Neural cell (in vitro differentiated cells): ENCODE data around the gene AKT3. TPM values are rescaled to one million over a fixed set of nuclear protein-coding genes. Genes with fewer than 3 reads are reported as not detected.

Source experiments
- H2AFZ ChIP-seq: fragments of 200-600, 300-800 bp; sonication (generic), shearing (Covaris generic); 2 replicates; pipeline ENCODE4 v1.6.0; 2014; ENCODE audit warnings: low read depth, mild to moderate bottlenecking, antibody characterized with exemption, low read length, moderate library complexity
- H3F3A ChIP-seq: fragments of 200-600 bp; shearing (Covaris generic); 2 replicates; pipeline ENCODE4 v1.6.1; 2016; ENCODE audit warnings: mild to moderate bottlenecking, moderate library complexity, mixed read lengths, antibody characterized with exemption, low read length; ENCODE audit not compliant: insufficient read depth, poor library complexity, severe bottlenecking
- H3K27ac ChIP-seq: fragments of 200-600, 300-800 bp; sonication (generic), shearing (Covaris generic); 2 replicates; pipeline ENCODE4 v1.5.1; 2014; ENCODE audit warnings: mild to moderate bottlenecking, low read length, moderate library complexity
- H3K27me3 ChIP-seq: fragments of 300-800, 200-600 bp; sonication (generic), shearing (Covaris generic); 2 replicates; pipeline ENCODE4 v1.6.0; 2014; ENCODE audit warnings: mild to moderate bottlenecking, low read depth, low read length, moderate library complexity; ENCODE audit not compliant: insufficient read depth
- H3K36me3 ChIP-seq: fragments of 300-800, 200-600 bp; sonication (generic), shearing (Covaris generic); 2 replicates; pipeline ENCODE4 v1.5.1; 2014; ENCODE audit warnings: mild to moderate bottlenecking, antibody characterized with exemption, low read length, moderate library complexity; ENCODE audit not compliant: insufficient read depth
- H3K4me2 ChIP-seq: fragments of 300-800, 200-600 bp; sonication (generic), shearing (Covaris generic); 2 replicates; pipeline ENCODE4 v1.6.0; 2014; ENCODE audit warnings: mild to moderate bottlenecking, low read length
- H3K4me3 ChIP-seq: fragments of 300-800, 200-600 bp; sonication (generic), shearing (Covaris generic); 2 replicates; pipeline ENCODE4 v1.5.1; 2014; ENCODE audit warnings: mild to moderate bottlenecking, low read length, moderate library complexity
- H3K79me2 ChIP-seq: fragments of 200-600 bp; shearing (Covaris generic); replicated peaks from 2 replicates; pipeline ENCODE4 v1.6.0; 2014; ENCODE audit warnings: mild to moderate bottlenecking, low read length, moderate library complexity; ENCODE audit not compliant: insufficient read depth
- H3K9ac ChIP-seq: fragments of 300-800, 200-600 bp; sonication (generic), shearing (Covaris generic); 2 replicates; pipeline ENCODE4 v1.6.1; 2016; ENCODE audit warnings: mild to moderate bottlenecking, low read length, mixed read lengths
- H3K9me2 ChIP-seq: fragments of 200-600 bp; shearing (Covaris generic); 2 replicates; pipeline ENCODE4 v1.6.1; 2016; ENCODE audit warnings: mild to moderate bottlenecking, low read length, mixed read lengths; ENCODE audit not compliant: insufficient read depth
- H3K9me3 ChIP-seq: fragments of 200-600, 300-800 bp; sonication (generic), shearing (Covaris generic); 2 replicates; pipeline ENCODE4 v1.6.1; 2016; ENCODE audit warnings: mild to moderate bottlenecking, mixed run types, low read length, moderate library complexity, mixed read lengths
- H4K20me1 ChIP-seq: fragments of 200-600 bp; shearing (Covaris generic); 2 replicates; pipeline ENCODE4 v1.6.1; 2016; ENCODE audit warnings: mild to moderate bottlenecking, mixed run types; ENCODE audit not compliant: insufficient read depth
- EP300 ChIP-seq: fragments of 450-650 bp; conservative IDR thresholded peaks from 2 replicates; pipeline ENCODE4 v1.6.1; 2014; ENCODE audit warnings: antibody characterized with exemption, mild to moderate bottlenecking, moderate library complexity; ENCODE audit not compliant: poor library complexity, severe bottlenecking
- EZH2 ChIP-seq: fragments of 200-600, 300-800 bp; shearing (Covaris generic), sonication (generic); IDR thresholded peaks from 2 replicates; pipeline ENCODE4 v1.6.1; 2014; ENCODE audit warnings: antibody characterized with exemption, low read length, borderline replicate concordance, mild to moderate bottlenecking; ENCODE audit not compliant: insufficient read depth, poor library complexity, severe bottlenecking
- MXI1 ChIP-seq: fragments of 450-650 bp; conservative IDR thresholded peaks from 2 replicates; pipeline ENCODE4 v1.6.1; 2014; ENCODE audit warnings: antibody characterized with exemption, mild to moderate bottlenecking; ENCODE audit not compliant: poor library complexity, severe bottlenecking
- SMC3 ChIP-seq: fragments of 450-650 bp; conservative IDR thresholded peaks from 2 replicates; pipeline ENCODE4 v1.6.1; 2014; ENCODE audit warnings: antibody characterized with exemption, mild to moderate bottlenecking, moderate library complexity; ENCODE audit not compliant: poor library complexity
- TAF1 ChIP-seq: IDR thresholded peaks from 2 replicates; pipeline ENCODE4 v1.6.1; 2012; ENCODE audit warnings: low read depth
- polyA plus RNA-seq: library from polyadenylated mRNA; depleted of rRNA; stranded (reverse); fragments of >200 nt; gene quantifications from 2 replicates; pipeline ENCODE4 v1.2.3, GENCODE V29; 2014
- TF ChIP-seq, protein P1 (sequence below): IDR thresholded peaks from 2 replicates; pipeline ENCODE4 v1.6.1; 2012; ENCODE audit warnings: borderline replicate concordance
- TF ChIP-seq, protein P2 (sequence below): fragments of 450-650 bp; IDR thresholded peaks from 2 replicates; pipeline ENCODE4 v1.5.1; 2014; ENCODE audit warnings: antibody characterized with exemption, mild to moderate bottlenecking, moderate library complexity; ENCODE audit not compliant: poor library complexity, severe bottlenecking

The AKT3 gene
- polyA plus RNA-seq, 1 donor from 2014 or later = 46.0 TPM

DNA sequence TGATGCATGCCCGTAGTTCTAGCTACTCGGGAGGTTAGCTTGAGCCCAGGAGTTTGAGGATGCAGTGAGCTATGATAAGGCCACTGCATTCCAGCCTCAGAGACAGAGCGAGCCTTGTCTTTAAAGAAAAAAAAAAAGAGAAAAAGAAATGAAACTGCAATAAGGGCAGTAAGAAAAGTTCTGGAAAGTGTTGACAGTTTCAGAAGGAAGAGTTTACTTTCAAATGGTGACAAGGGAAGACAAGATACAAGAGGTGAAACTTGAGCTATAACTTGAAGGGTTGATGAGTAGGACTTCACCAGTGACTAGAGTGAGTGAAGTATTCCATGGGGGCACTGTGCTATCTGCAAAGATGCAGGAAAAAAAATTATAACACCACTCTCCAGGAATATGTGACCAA lies 125.0 kb downstream of the AKT3 start:
- no peaks in the 10 kb centered on the region for H4K20me1 ChIP-seq
- H3K36me3 ChIP-seq = no peaks in the 10 kb centered on the region
- H3K9ac ChIP-seq = no peak overlapping the region
- H3K79me2 ChIP-seq = peaks cover 5% of the 10 kb centered on the region
- no peak overlapping the region for H3K4me2 ChIP-seq
- H2AFZ ChIP-seq = no peak overlapping the region
- no peak overlapping the region for H3K27ac ChIP-seq
- H3K27me3 ChIP-seq = no peaks in the 10 kb centered on the region
- TF ChIP-seq, protein P1, sequence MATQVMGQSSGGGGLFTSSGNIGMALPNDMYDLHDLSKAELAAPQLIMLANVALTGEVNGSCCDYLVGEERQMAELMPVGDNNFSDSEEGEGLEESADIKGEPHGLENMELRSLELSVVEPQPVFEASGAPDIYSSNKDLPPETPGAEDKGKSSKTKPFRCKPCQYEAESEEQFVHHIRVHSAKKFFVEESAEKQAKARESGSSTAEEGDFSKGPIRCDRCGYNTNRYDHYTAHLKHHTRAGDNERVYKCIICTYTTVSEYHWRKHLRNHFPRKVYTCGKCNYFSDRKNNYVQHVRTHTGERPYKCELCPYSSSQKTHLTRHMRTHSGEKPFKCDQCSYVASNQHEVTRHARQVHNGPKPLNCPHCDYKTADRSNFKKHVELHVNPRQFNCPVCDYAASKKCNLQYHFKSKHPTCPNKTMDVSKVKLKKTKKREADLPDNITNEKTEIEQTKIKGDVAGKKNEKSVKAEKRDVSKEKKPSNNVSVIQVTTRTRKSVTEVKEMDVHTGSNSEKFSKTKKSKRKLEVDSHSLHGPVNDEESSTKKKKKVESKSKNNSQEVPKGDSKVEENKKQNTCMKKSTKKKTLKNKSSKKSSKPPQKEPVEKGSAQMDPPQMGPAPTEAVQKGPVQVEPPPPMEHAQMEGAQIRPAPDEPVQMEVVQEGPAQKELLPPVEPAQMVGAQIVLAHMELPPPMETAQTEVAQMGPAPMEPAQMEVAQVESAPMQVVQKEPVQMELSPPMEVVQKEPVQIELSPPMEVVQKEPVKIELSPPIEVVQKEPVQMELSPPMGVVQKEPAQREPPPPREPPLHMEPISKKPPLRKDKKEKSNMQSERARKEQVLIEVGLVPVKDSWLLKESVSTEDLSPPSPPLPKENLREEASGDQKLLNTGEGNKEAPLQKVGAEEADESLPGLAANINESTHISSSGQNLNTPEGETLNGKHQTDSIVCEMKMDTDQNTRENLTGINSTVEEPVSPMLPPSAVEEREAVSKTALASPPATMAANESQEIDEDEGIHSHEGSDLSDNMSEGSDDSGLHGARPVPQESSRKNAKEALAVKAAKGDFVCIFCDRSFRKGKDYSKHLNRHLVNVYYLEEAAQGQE = no peak
- TF ChIP-seq, protein P2, sequence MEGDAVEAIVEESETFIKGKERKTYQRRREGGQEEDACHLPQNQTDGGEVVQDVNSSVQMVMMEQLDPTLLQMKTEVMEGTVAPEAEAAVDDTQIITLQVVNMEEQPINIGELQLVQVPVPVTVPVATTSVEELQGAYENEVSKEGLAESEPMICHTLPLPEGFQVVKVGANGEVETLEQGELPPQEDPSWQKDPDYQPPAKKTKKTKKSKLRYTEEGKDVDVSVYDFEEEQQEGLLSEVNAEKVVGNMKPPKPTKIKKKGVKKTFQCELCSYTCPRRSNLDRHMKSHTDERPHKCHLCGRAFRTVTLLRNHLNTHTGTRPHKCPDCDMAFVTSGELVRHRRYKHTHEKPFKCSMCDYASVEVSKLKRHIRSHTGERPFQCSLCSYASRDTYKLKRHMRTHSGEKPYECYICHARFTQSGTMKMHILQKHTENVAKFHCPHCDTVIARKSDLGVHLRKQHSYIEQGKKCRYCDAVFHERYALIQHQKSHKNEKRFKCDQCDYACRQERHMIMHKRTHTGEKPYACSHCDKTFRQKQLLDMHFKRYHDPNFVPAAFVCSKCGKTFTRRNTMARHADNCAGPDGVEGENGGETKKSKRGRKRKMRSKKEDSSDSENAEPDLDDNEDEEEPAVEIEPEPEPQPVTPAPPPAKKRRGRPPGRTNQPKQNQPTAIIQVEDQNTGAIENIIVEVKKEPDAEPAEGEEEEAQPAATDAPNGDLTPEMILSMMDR = no peak
- TF ChIP-seq EZH2 = no peak
- no peak for TF ChIP-seq MXI1
- no peaks in the 10 kb centered on the region for H3K9me2 ChIP-seq
- no peaks in the 10 kb centered on the region for H3F3A ChIP-seq
- no peak overlapping the region for H3K4me3 ChIP-seq
- H3K9me3 ChIP-seq = no peaks in the 10 kb centered on the region

DNA sequence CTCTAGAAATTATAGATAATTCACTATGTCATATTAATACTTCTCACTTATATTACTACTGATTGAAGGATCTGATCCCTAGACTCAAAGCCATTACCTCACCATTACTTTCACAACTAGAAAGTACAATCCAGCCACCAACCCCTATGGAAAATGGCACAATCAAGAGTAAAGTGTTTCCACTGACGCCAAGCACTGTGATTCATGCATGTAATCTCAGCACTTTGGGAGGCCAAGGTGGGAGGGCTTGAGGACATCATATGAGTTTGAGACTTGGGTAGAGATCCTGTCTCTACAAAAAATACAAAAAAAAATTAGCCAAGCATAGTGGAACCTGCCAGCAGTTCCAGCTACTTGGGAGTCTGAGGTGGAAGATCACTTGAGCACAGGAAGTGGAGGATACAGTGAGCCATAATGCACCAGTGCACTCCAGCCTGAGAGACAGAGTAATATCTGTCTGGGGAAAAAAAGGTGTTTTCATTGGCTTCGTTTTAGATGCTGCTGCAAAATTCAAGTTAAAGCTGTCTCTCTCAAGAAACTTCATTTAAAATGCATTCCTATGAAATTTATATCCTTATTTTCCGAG lies 126.5 kb downstream of the AKT3 start:
- H3K9ac ChIP-seq = no peak overlapping the region
- no peaks in the 10 kb centered on the region for H3K36me3 ChIP-seq
- no peaks in the 10 kb centered on the region for H3K9me2 ChIP-seq
- no peak overlapping the region for H2AFZ ChIP-seq
- H3F3A ChIP-seq = no peaks in the 10 kb centered on the region
- H3K9me3 ChIP-seq = no peaks in the 10 kb centered on the region
- no peak for TF ChIP-seq TAF1
- no peak overlapping the region for H3K4me2 ChIP-seq
- H4K20me1 ChIP-seq = no peaks in the 10 kb centered on the region
- H3K27ac ChIP-seq = peak overlapping the region; percentile 45
- H3K27me3 ChIP-seq = no peaks in the 10 kb centered on the region
- H3K4me3 ChIP-seq = no peak overlapping the region
- peaks cover 9% of the 10 kb centered on the region for H3K79me2 ChIP-seq

DNA sequence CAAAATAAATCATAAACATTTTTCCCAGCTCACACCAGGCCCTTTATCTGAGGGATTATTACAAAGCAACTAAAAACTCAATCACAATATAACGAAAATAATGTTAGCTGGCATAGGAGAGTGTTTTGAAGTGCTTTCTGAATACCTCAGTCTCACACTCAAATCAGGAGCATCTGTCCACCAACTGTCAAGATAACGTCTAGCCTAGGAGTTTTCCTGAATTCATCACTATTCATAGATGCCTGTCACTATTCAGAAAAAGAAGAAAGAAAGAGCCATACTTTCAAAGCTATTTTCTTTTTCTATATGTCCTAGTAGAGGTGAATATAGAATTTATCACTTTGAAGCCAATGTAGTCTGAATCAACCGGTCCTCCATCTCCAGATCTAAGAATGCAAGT lies 127.0 kb downstream of the AKT3 start:
- Histone ChIP-seq H3K9me3 (no peaks in the 10 kb centered on the region), H3K79me2 (peaks cover 9% of the 10 kb centered on the region), H2AFZ (no peak overlapping the region), H3K36me3 (no peaks in the 10 kb centered on the region), H3K4me2 (no peak overlapping the region), H3K9ac (no peak overlapping the region), H3K27ac (peak overlapping the region; percentile 45), H3K4me3 (no peak overlapping the region), H3F3A (no peaks in the 10 kb centered on the region), H3K9me2 (no peaks in the 10 kb centered on the region), H4K20me1 (no peaks in the 10 kb centered on the region), H3K27me3 (no peaks in the 10 kb centered on the region)
- TF ChIP-seq EP300 (peak; percentile 53), SMC3 (no peak)
